Heart left ventricle (tissue), 16 donors: ENCODE data around the gene FOXP1. TPM values are rescaled to one million over a fixed set of nuclear protein-coding genes. Genes with fewer than 3 reads are reported as not detected.
A peak's percentile ranks its signal among the peaks of the same experiment; 100 is the strongest.

ENCODE experiments used
- ATAC-seq, 4 donors: fragments of 200-7000 bp; cut with Tn5 transposase; one replicate each; pipeline ENCODE4 v1.9.1; 2020 to 2022; ENCODE audit warnings: moderate library complexity in 4 of 4, mild to moderate bottlenecking in 3 of 4, moderate number of reproducible peaks in 1 of 4
- DNase-seq, 5 donors: peaks; one replicate each; pipeline ENCODE4 v3.0.0-alpha.2; 2020
- H3K27ac ChIP-seq, 12 donors: fragments of 200-600 bp; sonication (generic) in 4 of 12; one replicate each; pipeline versions ENCODE4 v1.5.0 to v1.8.0; 2016 to 2022; ENCODE audit warnings: mild to moderate bottlenecking in 2 of 12
- H3K27me3 ChIP-seq, 9 donors: fragments of 200-600 bp; sonication (generic) in 2 of 9; one replicate each; pipeline versions ENCODE4 v1.5.1 to v1.8.0; 2016 to 2022; ENCODE audit warnings: mild to moderate bottlenecking in 3 of 9
- H3K36me3 ChIP-seq, 9 donors: fragments of 200-600 bp; sonication (generic) in 2 of 9; one replicate each; pipeline versions ENCODE4 v1.5.0 to v1.8.0; 2018 to 2022; ENCODE audit warnings: mild to moderate bottlenecking in 2 of 9
- H3K4me1 ChIP-seq, 12 donors: fragments of 200-600 bp; sonication (generic) in 4 of 12; one replicate each; pipeline versions ENCODE4 v1.5.0 to v1.8.0; 2016 to 2022; ENCODE audit warnings: mild to moderate bottlenecking in 3 of 12
- H3K4me3 ChIP-seq, 12 donors: fragments of 200-600 bp; sonication (generic) in 4 of 12; one replicate each; pipeline versions ENCODE4 v1.5.0 to v1.8.0; 2017 to 2022; ENCODE audit warnings: mild to moderate bottlenecking in 9 of 12, moderate library complexity in 4 of 12
- H3K9me3 ChIP-seq, 12 donors: fragments of 200-600 bp; sonication (generic) in 4 of 12; one replicate each; pipeline versions ENCODE4 v1.5.0 to v1.8.0; 2016 to 2022; ENCODE audit warnings: mild to moderate bottlenecking in 1 of 12
- POLR2A ChIP-seq, 2 donors: fragments of 450-650 bp; IDR thresholded peaks; one replicate each; pipeline ENCODE4 v1.6.1; 2017; ENCODE audit warnings: antibody characterized with exemption in 2 of 2, mild to moderate bottlenecking in 2 of 2, moderate library complexity in 2 of 2
- WGBS, 4 donors: extraction: QIAGEN DNeasy Blood & Tissue Kit in 2 of 4; methylation state at CpG; one replicate each; pipeline versions ENCODE4 v1.1.5 to v1.1.7; 2013 to 2018; 5-methylcytosine and 5-hydroxymethylcytosine counted together
- intact Hi-C, 10 donors: fragments of 100-400 bp; cut with DNase I; formaldehyde crosslinking; loops; one replicate each; pipeline versions ENCODE4 v1.11.1 to v1.14.2; 2022
- polyA plus RNA-seq, 2 donors: library from polyadenylated mRNA; stranded (reverse); fragments of 200-250 nt; gene quantifications; one replicate each; pipeline ENCODE4 v1.2.3, GENCODE V29; 2013
- total RNA-seq, 9 donors: library from RNA; depleted of rRNA in 2 of 9; stranded (reverse); fragments of >200 nt in 2 of 9; fragmentation: NEBNext Ultra II Directional in 3 of 9; extraction: Animal tissue kit (Norgen Biotek cat#: 25700) in 3 of 9; gene quantifications; one replicate each; pipeline versions ENCODE4 v1.1.0 to v1.2.4, GENCODE V29; 2016 to 2023
- TF ChIP-seq, protein P1 (sequence below), 12 donors: fragments of 200-600 bp; sonication (generic) in 4 of 12; IDR thresholded peaks; one replicate each; pipeline versions ENCODE4 v1.5.0 to v1.8.0; 2018 to 2022; ENCODE audit warnings: antibody characterized with exemption in 12 of 12, mild to moderate bottlenecking in 5 of 12
- donor health status: ischemic (EF 13 %, LVEDD 7.1; RV severe dilation, severe dysfunction).
- donor health status: healthy with polysubstance abuse.
- donor health status: DM: no; HTN: yes; CAD: no.
- donor health status: DM: no; HTN: no; CAD: no.
- donor health status: ischemic (EF 25% LVEDD 6.9; RV normal size, moderate dysfunction).
- donor health status: ischemic (EF 25% LVEDD 5.7; RV mildly dilated, moderate dysfunction).
- donor health status: healthy.
- donor health status: DM: yes; HTN: yes; CAD: no.
- donor health status: ischemic (EF 35%, LVEDD 5.7; RV mildly dilated, moderate dysfunction).
- donor health status: nonischemic (EF 11% LVEDD 7.7; RV severe dilation, severe dysfunction).
- donor health status: DM: yes; HTN: yes; CAD: no.
- donor health status: PGD.
- donor health status: ischemic (EF 29% LVEDD 5.4; RV normal size, mild dysfunction).
- donor health status: nonischemic (EF 23%, LVEDD 6.1; RV moderate dilation, normal function).

FOXP1 gene
- total and polyA plus RNA-seq, 11 donors: 14.9 to 67.8 (median 41.1) TPM

DNA sequence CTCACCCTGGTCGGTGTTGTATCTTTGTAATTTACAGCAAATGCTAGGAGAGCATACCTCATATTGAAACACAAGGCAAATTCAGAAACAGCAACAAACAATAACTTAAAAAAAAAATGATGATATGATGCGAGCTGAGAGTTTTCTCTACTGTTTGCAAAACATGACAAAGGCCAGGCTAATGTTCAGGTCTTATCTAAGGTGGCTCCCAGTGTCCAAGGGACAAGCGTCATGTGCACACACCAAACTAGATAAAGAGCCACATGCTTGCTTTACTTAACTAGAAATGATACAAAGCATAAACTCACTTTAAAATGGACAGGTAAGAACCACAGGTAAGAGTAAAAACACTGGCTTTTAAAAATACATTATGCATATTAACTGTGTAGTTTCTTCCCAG lies 375.9 kb downstream of the FOXP1 start:
- H3K4me1 ChIP-seq: peaks cover 0 to 61% (median 43%) of the 10 kb centered on the region in 12 donors
- no peaks in the 10 kb centered on the region for H3K27me3 ChIP-seq
- H3K27ac ChIP-seq: peak overlapping the region in 4 of 12 donors; percentile 19 to 87 (median 35)
- no peak overlapping the region for H3K4me3 ChIP-seq
- WGBS, 4 donors: 55 to 68% (median 59%) methylated on average over 3 of the region's 3 CpGs
- intact Hi-C loops: loop anchor here in 2 of 10 donors (5.0 kb wide), 2 partner anchors 35 to 40 kb away; no protein-coding TSS in a partner anchor
- H3K9me3 ChIP-seq: no peaks in the 10 kb centered on the region
- ATAC-seq (peak; percentile 43 to 84 (median 50)), DNase-seq (no peak)
- no peaks in the 10 kb centered on the region for H3K36me3 ChIP-seq
- TF ChIP-seq, protein P1, sequence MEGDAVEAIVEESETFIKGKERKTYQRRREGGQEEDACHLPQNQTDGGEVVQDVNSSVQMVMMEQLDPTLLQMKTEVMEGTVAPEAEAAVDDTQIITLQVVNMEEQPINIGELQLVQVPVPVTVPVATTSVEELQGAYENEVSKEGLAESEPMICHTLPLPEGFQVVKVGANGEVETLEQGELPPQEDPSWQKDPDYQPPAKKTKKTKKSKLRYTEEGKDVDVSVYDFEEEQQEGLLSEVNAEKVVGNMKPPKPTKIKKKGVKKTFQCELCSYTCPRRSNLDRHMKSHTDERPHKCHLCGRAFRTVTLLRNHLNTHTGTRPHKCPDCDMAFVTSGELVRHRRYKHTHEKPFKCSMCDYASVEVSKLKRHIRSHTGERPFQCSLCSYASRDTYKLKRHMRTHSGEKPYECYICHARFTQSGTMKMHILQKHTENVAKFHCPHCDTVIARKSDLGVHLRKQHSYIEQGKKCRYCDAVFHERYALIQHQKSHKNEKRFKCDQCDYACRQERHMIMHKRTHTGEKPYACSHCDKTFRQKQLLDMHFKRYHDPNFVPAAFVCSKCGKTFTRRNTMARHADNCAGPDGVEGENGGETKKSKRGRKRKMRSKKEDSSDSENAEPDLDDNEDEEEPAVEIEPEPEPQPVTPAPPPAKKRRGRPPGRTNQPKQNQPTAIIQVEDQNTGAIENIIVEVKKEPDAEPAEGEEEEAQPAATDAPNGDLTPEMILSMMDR (IDR thresholded peaks at IDR 0.05): no peak
- no peak for TF ChIP-seq POLR2A (IDR thresholded peaks at IDR 0.05)

DNA sequence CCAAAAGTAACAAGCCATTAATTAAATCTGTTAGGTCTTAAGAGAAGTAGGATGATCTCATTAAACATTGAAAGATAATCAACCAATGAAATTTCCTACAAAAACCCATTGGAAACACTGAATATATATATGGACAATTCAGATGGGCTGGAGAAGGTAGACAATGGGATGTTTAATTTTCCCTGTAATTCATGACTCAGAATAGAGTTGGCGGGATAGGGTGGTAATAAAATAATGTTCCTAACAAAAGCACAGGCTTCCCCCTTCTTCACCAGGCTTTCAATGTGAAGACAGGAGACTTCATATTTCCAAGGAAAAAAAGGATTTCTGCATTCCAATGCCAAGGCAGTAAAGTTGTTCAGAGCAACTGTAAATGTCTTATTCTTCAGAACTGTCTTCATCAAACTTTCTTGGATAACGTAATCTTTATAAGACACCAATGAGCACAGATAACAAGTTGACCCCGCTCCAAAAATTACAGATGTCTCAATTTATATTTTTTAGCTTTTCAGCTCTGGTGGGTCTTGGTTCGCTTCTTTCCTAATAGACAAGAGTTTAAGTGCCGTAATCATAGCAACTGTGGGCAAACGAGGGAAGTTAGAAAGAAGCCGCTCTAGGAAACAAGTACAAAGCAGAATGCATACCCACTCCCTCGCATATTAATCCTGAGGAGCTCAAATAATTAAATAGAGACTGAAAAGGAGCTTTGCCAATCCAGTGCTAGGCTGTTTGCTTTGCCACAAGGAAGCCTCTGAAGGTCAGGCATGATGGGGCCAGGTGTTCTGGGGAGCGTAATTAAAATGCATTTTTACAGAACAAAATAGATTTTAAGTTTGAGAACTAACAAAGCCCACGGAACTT lies 377.0 kb downstream of the FOXP1 start:
- ATAC-seq (no peak), DNase-seq (no peak)
- Histone ChIP-seq H3K27ac (peak overlapping the region in 1 of 12 donors; percentile 87), H3K9me3 (no peaks in the 10 kb centered on the region), H3K27me3 (no peaks in the 10 kb centered on the region), H3K4me3 (no peak overlapping the region), H3K4me1 (peaks cover 6 to 72% (median 52%) of the 10 kb centered on the region in 12 donors), H3K36me3 (no peaks in the 10 kb centered on the region)
- intact Hi-C loops: loop anchor here in 2 of 10 donors (5.0 kb wide), 2 partner anchors 36 to 41 kb away; no protein-coding TSS in a partner anchor
- no peak for TF ChIP-seq POLR2A (IDR thresholded peaks at IDR 0.05)
- TF ChIP-seq, protein P1 (IDR thresholded peaks at IDR 0.05): no peak
- WGBS, 4 donors: 85 to 92% (median 91%) methylated on average over 10 of the region's 10 CpGs

GRCh38 chr3:71203727-71204488 lies 379.6 kb downstream of the FOXP1 start:
- Histone ChIP-seq H3K27ac (peak overlapping the region in 2 of 12 donors; percentile 12 to 87), H3K4me1 (peaks cover 5 to 53% (median 32%) of the 10 kb centered on the region in 12 donors), H3K27me3 (no peaks in the 10 kb centered on the region), H3K9me3 (no peaks in the 10 kb centered on the region), H3K4me3 (no peak overlapping the region), H3K36me3 (no peaks in the 10 kb centered on the region)
- no peak for DNase-seq
- TF ChIP-seq POLR2A (IDR thresholded peaks at IDR 0.05): no peak
- TF ChIP-seq, protein P1 (IDR thresholded peaks at IDR 0.05): no peak
- ATAC-seq: no peak
- WGBS, 4 donors: 88 to 93% (median 90%) methylated on average over 4 of the region's 4 CpGs
- intact Hi-C loops: loop anchor here in 1 of 10 donors (5.0 kb wide), 1 partner anchor 72 kb away; no protein-coding TSS in a partner anchor
